Kidney (tissue), 14 donors: ENCODE results near the gene CD58. TPM values are rescaled to one million over a fixed set of nuclear protein-coding genes. Genes with fewer than 3 reads are reported as not detected.

Experiments used
- DNase-seq, 5 donors: peaks; one replicate each; pipeline ENCODE4 v3.0.0-alpha.2; 2013 to 2020
- FAIRE-seq: peaks from 2 replicates; lab custom pipeline; 2012; peaks lifted over from hg19 to GRCh38; lab: Jason Lieb, UNC
- H3K27ac ChIP-seq, 2 donors: one replicate each; pipeline ENCODE4 v1.7.0; 2013; ENCODE audit warnings: low read depth in 2 of 2, low read length in 2 of 2, inconsistent platforms in 1 of 2
- H3K27me3 ChIP-seq: one replicate; pipeline ENCODE4 v1.7.1; 2013; ENCODE audit warnings: low read length, inconsistent platforms; ENCODE audit not compliant: control insufficient read depth, insufficient read depth
- H3K36me3 ChIP-seq, 3 donors: one replicate each; pipeline versions ENCODE4 v1.7.0 to v1.7.1; 2013; ENCODE audit warnings: low read length in 3 of 3, control low read depth in 1 of 3, inconsistent platforms in 1 of 3; ENCODE audit not compliant: insufficient read depth in 3 of 3, control insufficient read depth in 2 of 3
- H3K4me1 ChIP-seq, 3 donors: one replicate each; pipeline versions ENCODE4 v1.7.0 to v1.7.1; 2013; ENCODE audit warnings: low read length in 3 of 3, inconsistent platforms in 1 of 3, low read depth in 1 of 3; ENCODE audit not compliant: control insufficient read depth in 2 of 3, insufficient read depth in 2 of 3
- H3K4me3 ChIP-seq, 3 donors: one replicate each; pipeline versions ENCODE4 v1.7.0 to v1.8.1; 2013; ENCODE audit warnings: low read length in 3 of 3, control low read depth in 1 of 3, inconsistent platforms in 1 of 3
- H3K9ac ChIP-seq, 3 donors: one replicate each; pipeline versions ENCODE4 v1.7.0 to v1.7.1; 2013; ENCODE audit warnings: low read length in 3 of 3, control low read depth in 1 of 3, inconsistent platforms in 1 of 3
- H3K9me3 ChIP-seq, 3 donors: one replicate each; pipeline versions ENCODE4 v1.7.0 to v1.7.1; 2013; ENCODE audit warnings: low read length in 3 of 3, control low read depth in 1 of 3, inconsistent platforms in 1 of 3; ENCODE audit not compliant: control insufficient read depth in 2 of 3, insufficient read depth in 1 of 3
- CTCF ChIP-seq: IDR thresholded peaks from 3 replicates; pipeline ENCODE4 v1.5.1; 2012; ENCODE audit warnings: mild to moderate bottlenecking, moderate library complexity, borderline replicate concordance; ENCODE audit not compliant: insufficient read depth; ENCODE audit errors: extremely low read depth
- intact Hi-C: fragments of 100-400 bp; cut with DNase I; formaldehyde crosslinking; loops from one replicate; pipeline ENCODE4 v1.11.1; 2022
- polyA plus RNA-seq: library from polyadenylated mRNA; stranded (reverse); fragments of 350-450 nt; fragmentation: Illumina TruSeq; extraction: RNeasy Lipid Tissue Mini Kit (QIAGEN cat#74804); gene quantifications from one replicate; pipeline ENCODE4 v1.2.3, GENCODE V29; 2014; ENCODE audit warnings: low read depth, low replicate concordance; ENCODE audit not compliant: insufficient read depth
- total RNA-seq: library from RNA; stranded (reverse); fragmentation: NEBNext Ultra II Directional; extraction: Animal tissue kit (Norgen Biotek cat#: 25700); gene quantifications from one replicate; pipeline ENCODE4 v1.2.1, GENCODE V29; 2021
- donor health status: control.
- donor health status: control.
- donor health status: control.
- donor health status: control.
- donor health status: control.
- donor health status: DM: yes; HTN: yes; CAD: no.
- donor health status: Normal renal cell carcinoma (clear cell type).

The CD58 gene
- total and polyA plus RNA-seq, 2 donors from 2014 or later, result 27.4 to 36.6 TPM

- no peak for TF ChIP-seq CTCF
- Histone ChIP-seq H3K4me3 (no peak overlapping the region), H3K27me3 (no peaks in the 10 kb centered on the region), H3K9me3 (no peaks in the 10 kb centered on the region), H3K36me3 (no peaks in the 10 kb centered on the region), H3K27ac (no peak overlapping the region), H3K4me1 (peaks cover 0 to 12% (median 4%) of the 10 kb centered on the region in 3 donors), H3K9ac (no peak overlapping the region)
- FAIRE-seq (no peak), DNase-seq (no peak)
- intact Hi-C loops, result no loop called here
Measured at GRCh38 chr1:116568662-116569380, 2.0 kb downstream of the CD58 start.

GRCh38 chr1:116567790-116568661, 2.8 kb downstream of the CD58 start:
- Histone ChIP-seq H3K27ac (no peak overlapping the region), H3K9ac (no peak overlapping the region), H3K27me3 (no peaks in the 10 kb centered on the region), H3K4me1 (peaks cover 0 to 12% (median 4%) of the 10 kb centered on the region in 3 donors), H3K36me3 (no peaks in the 10 kb centered on the region), H3K9me3 (no peaks in the 10 kb centered on the region), H3K4me3 (no peak overlapping the region)
- intact Hi-C loops, result no loop called here
- no peak for DNase-seq
- FAIRE-seq, result no peak
- no peak for TF ChIP-seq CTCF

- intact Hi-C loops, result no loop called here
Measured at GRCh38 chr1:116565222-116565621, 5.6 kb downstream of the CD58 start.

More at GRCh38 chr1:116565222-116565621, 5.6 kb downstream of the CD58 start:
- H3K27me3 ChIP-seq, result no peaks in the 10 kb centered on the region
- H3K4me3 ChIP-seq, result no peak overlapping the region
- H3K36me3 ChIP-seq, result no peaks in the 10 kb centered on the region
- no peak for TF ChIP-seq CTCF
- peaks cover 0 to 5% (median 4%) of the 10 kb centered on the region in 3 donors for H3K4me1 ChIP-seq
- no peaks in the 10 kb centered on the region for H3K9me3 ChIP-seq
- H3K27ac ChIP-seq, result no peak overlapping the region
- H3K9ac ChIP-seq, result no peak overlapping the region
- FAIRE-seq (no peak), DNase-seq (no peak)
